ENCODE measurements around the gene NKRF.

DNA sequence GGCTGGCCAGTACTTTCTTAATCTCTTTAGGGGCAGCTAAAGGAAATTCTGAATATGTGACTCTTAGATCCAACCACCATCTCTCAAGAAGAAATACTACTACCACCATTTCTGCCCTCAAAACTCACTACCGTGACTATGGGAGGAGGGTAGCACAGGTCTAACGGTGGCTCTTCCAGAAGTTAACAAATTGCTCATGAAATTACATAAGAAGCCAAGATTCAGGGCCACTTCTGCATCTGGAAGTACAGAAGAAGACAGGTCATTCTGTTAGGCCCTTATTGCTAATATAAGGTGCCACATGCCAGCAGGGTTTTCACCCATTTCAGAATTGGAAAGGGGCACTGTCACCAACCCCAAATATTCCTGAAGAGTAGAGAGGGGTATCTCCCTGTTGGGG lies 19.6 kb upstream of the NKRF start:
- TF ChIP-seq, protein P1, sequence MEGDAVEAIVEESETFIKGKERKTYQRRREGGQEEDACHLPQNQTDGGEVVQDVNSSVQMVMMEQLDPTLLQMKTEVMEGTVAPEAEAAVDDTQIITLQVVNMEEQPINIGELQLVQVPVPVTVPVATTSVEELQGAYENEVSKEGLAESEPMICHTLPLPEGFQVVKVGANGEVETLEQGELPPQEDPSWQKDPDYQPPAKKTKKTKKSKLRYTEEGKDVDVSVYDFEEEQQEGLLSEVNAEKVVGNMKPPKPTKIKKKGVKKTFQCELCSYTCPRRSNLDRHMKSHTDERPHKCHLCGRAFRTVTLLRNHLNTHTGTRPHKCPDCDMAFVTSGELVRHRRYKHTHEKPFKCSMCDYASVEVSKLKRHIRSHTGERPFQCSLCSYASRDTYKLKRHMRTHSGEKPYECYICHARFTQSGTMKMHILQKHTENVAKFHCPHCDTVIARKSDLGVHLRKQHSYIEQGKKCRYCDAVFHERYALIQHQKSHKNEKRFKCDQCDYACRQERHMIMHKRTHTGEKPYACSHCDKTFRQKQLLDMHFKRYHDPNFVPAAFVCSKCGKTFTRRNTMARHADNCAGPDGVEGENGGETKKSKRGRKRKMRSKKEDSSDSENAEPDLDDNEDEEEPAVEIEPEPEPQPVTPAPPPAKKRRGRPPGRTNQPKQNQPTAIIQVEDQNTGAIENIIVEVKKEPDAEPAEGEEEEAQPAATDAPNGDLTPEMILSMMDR (IDR thresholded peaks at IDR 0.05) = no peak
- TF ChIP-seq EZH2phosphoT487 (IDR thresholded peaks at IDR 0.05) = no peak

Data from neural progenitor cell (in vitro differentiated cells).